Measurements from ENCODE around the gene OCLN.
"Not testable (repeated sequence)": the region's sequence is repeated elsewhere in the genome, so short reads cannot be mapped to it uniquely, and the experiment has no call there.

GRCh38 chr5:69601947-69602346 is 109.4 kb downstream of the OCLN start:
- not testable (repeated sequence) for TF ChIP-seq POLR2A, CTCF (IDR thresholded peaks at IDR 0.05)
